Colonic mucosa (tissue), 4 donors: ENCODE data around the gene ERI2. TPM values are rescaled to one million over a fixed set of nuclear protein-coding genes. Genes with fewer than 3 reads are reported as not detected.

Experiments used
- DNase-seq: peaks from one replicate; pipeline ENCODE4 v3.0.0-alpha.2; 2020
- H3K27ac ChIP-seq: fragments of 200-600 bp; one replicate; pipeline ENCODE4 v1.8.0; 2021
- H3K27me3 ChIP-seq: fragments of 200-600 bp; one replicate; pipeline ENCODE4 v1.8.0; 2021
- H3K36me3 ChIP-seq: fragments of 200-600 bp; one replicate; pipeline ENCODE4 v1.8.0; 2021
- H3K4me1 ChIP-seq: fragments of 200-600 bp; one replicate; pipeline ENCODE4 v1.8.0; 2021; ENCODE audit warnings: mild to moderate bottlenecking
- H3K4me3 ChIP-seq: fragments of 200-600 bp; one replicate; pipeline ENCODE4 v1.8.0; 2021
- H3K9ac ChIP-seq, 2 donors: one replicate each; pipeline ENCODE4 v1.7.0; 2013; ENCODE audit warnings: control low read depth in 2 of 2, low read depth in 2 of 2, low read length in 2 of 2
- H3K9me3 ChIP-seq: fragments of 200-600 bp; one replicate; pipeline ENCODE4 v1.8.0; 2021
- CTCF ChIP-seq: fragments of 200-600 bp; IDR thresholded peaks from one replicate; pipeline ENCODE4 v1.8.0; 2022; ENCODE audit warnings: antibody characterized with exemption, mild to moderate bottlenecking
- intact Hi-C: fragments of 100-400 bp; cut with DNase I; formaldehyde crosslinking; loops from one replicate; pipeline ENCODE4 v1.14.1; 2022
- total RNA-seq, 2 donors: library from RNA; stranded (reverse); fragmentation: NEBNext Ultra II Directional in 1 of 2; extraction: Animal tissue kit (Norgen Biotek cat#: 25700) in 1 of 2; gene quantifications; one replicate each; pipeline ENCODE4 v1.2.1, GENCODE V29; 2021
- donor health status: healthy.
- donor health status: DM: no; HTN: no; CAD: no.
- donor health status: DM: no; HTN: no; CAD: no.

The ERI2 gene
- total RNA-seq, result 10 to 100 TPM; 28.7 to 43.8 TPM

- intact Hi-C loops, result no loop called here
- Histone ChIP-seq H3K9ac (peak within 1 kb of the TSS; percentile 86 to 93), H3K36me3 (no peaks in the 10 kb centered on the region), H3K9me3 (no peaks in the 10 kb centered on the region), H3K4me3 (peak within 1 kb of the TSS; percentile 90), H3K4me1 (no peaks in the 10 kb centered on the region), H3K27ac (peak within 1 kb of the TSS; percentile 97), H3K27me3 (no peaks in the 10 kb centered on the region)
- TF ChIP-seq CTCF, result no peak
- peak; percentile 96 for DNase-seq
These were observed at the start of gene ERI2, which contains the start of gene REXO5 for GRCh38 chr16:20806168-20807050. Gene ERI2, minus strand, starts transcription at chr16:20806472. Its CDS starts 42 bp downstream, at chr16:20806430. Gene REXO5, plus strand, starts transcription at chr16:20806527. Its CDS starts 427 bp downstream, at chr16:20806954.

- no peaks in the 10 kb centered on the region for H3K36me3 ChIP-seq
- H3K27me3 ChIP-seq, result no peaks in the 10 kb centered on the region
- no peak overlapping the region for H3K4me3 ChIP-seq
- no peaks in the 10 kb centered on the region for H3K9me3 ChIP-seq
- H3K4me1 ChIP-seq, result no peaks in the 10 kb centered on the region
- intact Hi-C loops, result loop anchor here (10.0 kb wide), 1 partner anchor 60 kb away; no protein-coding TSS in a partner anchor
- DNase-seq, result no peak
- no peak overlapping the region for H3K27ac ChIP-seq
- no peak overlapping the region for H3K9ac ChIP-seq
- TF ChIP-seq CTCF, result no peak
These were observed 48.7 kb upstream of the ERI2 start for GRCh38 chr16:20854963-20855362.

GRCh38 chr16:20853981-20854620 is 47.8 kb upstream of the ERI2 start:
- no peak for DNase-seq
- Histone ChIP-seq H3K4me1 (no peaks in the 10 kb centered on the region), H3K4me3 (no peak overlapping the region), H3K9me3 (no peaks in the 10 kb centered on the region), H3K9ac (no peak overlapping the region), H3K27me3 (no peaks in the 10 kb centered on the region), H3K27ac (no peak overlapping the region), H3K36me3 (no peaks in the 10 kb centered on the region)
- TF ChIP-seq CTCF, result no peak
- intact Hi-C loops, result loop anchor here (10.0 kb wide), 1 partner anchor 61 kb away; no protein-coding TSS in a partner anchor

GRCh38 chr16:20853143-20853542 is 46.9 kb upstream of the ERI2 start:
- no peak for DNase-seq
- TF ChIP-seq CTCF, result no peak
- no peak overlapping the region for H3K27ac ChIP-seq
- intact Hi-C loops, result loop anchor here (10.0 kb wide), 1 partner anchor 62 kb away; no protein-coding TSS in a partner anchor
- H3K9me3 ChIP-seq, result no peaks in the 10 kb centered on the region
- H3K9ac ChIP-seq, result no peak overlapping the region
- no peaks in the 10 kb centered on the region for H3K27me3 ChIP-seq
- no peaks in the 10 kb centered on the region for H3K4me1 ChIP-seq
- no peak overlapping the region for H3K4me3 ChIP-seq
- H3K36me3 ChIP-seq, result no peaks in the 10 kb centered on the region

GRCh38 chr16:20851601-20852000 is 45.3 kb upstream of the ERI2 start:
- intact Hi-C loops, result loop anchor here (2.0 to 10.0 kb wide), 2 partner anchors 63 to 231 kb away; no protein-coding TSS in a partner anchor
- Histone ChIP-seq H3K4me3 (no peak overlapping the region), H3K9ac (peak overlapping the region in 1 of 2 donors; percentile 19), H3K9me3 (no peaks in the 10 kb centered on the region), H3K4me1 (no peaks in the 10 kb centered on the region), H3K27me3 (no peaks in the 10 kb centered on the region), H3K27ac (no peak overlapping the region), H3K36me3 (no peaks in the 10 kb centered on the region)
- no peak for TF ChIP-seq CTCF
- peak; percentile 41 for DNase-seq
